Activated naive CD8-positive, alpha-beta T cell treated with anti-CD3 and anti-CD28 coated beads for 36 hours (primary cell): Measurements from ENCODE around the gene C1orf116. TPM values are rescaled to one million over a fixed set of nuclear protein-coding genes. Genes with fewer than 3 reads are reported as not detected.

ENCODE experiments used
- DNase-seq: peaks from one replicate; pipeline ENCODE4 v3.0.0; 2021
- H3K27ac Mint-ChIP-seq: one replicate; pipeline ENCODE4 v1.8.0; 2022; ENCODE audit warnings: mild to moderate bottlenecking, moderate library complexity, mixed read lengths
- H3K27me3 Mint-ChIP-seq: one replicate; pipeline ENCODE4 v1.8.0; 2022; ENCODE audit warnings: mild to moderate bottlenecking, mixed read lengths
- H3K36me3 Mint-ChIP-seq: one replicate; pipeline ENCODE4 v1.8.0; 2021; ENCODE audit warnings: mild to moderate bottlenecking, mixed read lengths
- H3K4me1 Mint-ChIP-seq: one replicate; pipeline ENCODE4 v1.8.0; 2021; ENCODE audit warnings: mixed read lengths
- H3K4me3 Mint-ChIP-seq: one replicate; pipeline ENCODE4 v1.8.0; 2022; ENCODE audit warnings: mild to moderate bottlenecking, moderate library complexity, mixed read lengths
- H3K9me3 Mint-ChIP-seq: one replicate; pipeline ENCODE4 v1.8.0; 2022; ENCODE audit warnings: mixed read lengths
- total RNA-seq, 2 experiments: library from RNA; stranded (reverse); gene quantifications; one replicate each; pipeline ENCODE4 v1.2.3, GENCODE V29; 2021

Gene C1orf116
- total RNA-seq, 2 experiments from 2014 or later: 0.08 TPM; not detected in 1

DNA sequence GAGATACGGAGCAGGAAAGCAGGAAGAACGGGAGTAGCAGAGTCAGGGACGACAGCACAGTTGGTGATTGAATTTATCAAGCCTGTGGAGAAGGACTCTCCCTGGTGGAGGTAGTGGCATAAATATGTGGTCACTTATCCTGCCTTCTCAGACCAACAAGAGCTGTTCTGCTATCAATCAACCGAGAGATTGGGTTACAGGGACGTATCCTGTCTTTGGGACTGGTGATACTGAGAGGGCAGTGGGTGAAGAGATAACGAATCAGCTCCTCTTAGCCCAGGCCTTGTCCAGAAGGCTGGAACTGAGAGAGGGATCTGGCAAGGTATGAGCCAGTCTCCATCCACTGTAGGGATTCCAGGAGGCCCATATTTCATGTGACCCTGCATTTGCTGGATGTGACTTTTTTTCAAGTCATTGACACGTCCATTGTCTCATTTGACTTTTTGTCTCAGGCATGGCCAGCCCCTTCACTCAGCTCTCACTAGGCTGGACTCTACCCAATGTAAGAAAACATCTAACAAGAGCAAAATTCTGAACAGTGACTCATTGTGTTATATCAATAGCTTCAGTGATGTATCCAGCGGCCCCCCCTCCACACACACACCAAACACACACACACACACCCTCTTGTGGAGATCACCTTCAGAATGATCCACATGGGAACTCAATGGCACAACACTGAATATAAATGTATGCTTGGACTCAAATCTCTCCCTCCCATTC, 11.3 kb downstream of the C1orf116 start:
- no peak overlapping the region for H3K4me3 Mint-ChIP-seq
- H3K9me3 Mint-ChIP-seq: no peaks in the 10 kb centered on the region
- peaks cover 8% of the 10 kb centered on the region for H3K27me3 Mint-ChIP-seq
- peaks cover 7% of the 10 kb centered on the region for H3K4me1 Mint-ChIP-seq
- no peak overlapping the region for H3K27ac Mint-ChIP-seq
- no peak for DNase-seq
- no peaks in the 10 kb centered on the region for H3K36me3 Mint-ChIP-seq

DNA sequence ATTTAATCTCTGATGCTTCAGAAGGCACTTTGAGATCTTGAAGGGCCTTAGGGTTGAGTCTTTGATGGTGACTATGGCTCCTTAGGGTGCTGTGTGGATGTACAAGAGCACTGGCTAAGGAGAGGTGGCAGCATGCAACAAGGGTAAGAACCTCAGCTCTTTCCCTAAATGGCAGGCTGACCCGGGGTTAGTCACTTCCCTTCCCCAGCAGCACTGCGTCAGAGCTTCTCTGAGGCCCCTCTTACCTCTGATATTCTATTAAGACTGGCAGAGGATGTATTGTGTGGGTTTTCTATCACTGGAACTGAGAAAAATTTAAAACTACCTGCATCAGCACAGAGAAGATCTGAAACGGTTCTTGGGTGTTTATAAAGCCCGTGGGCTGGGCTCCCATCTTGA, 11.8 kb downstream of the C1orf116 start:
- Mint-ChIP-seq H3K4me3 (no peak overlapping the region), H3K4me1 (peaks cover 9% of the 10 kb centered on the region), H3K36me3 (no peaks in the 10 kb centered on the region), H3K9me3 (no peaks in the 10 kb centered on the region), H3K27ac (no peak overlapping the region), H3K27me3 (peaks cover 6% of the 10 kb centered on the region)
- no peak for DNase-seq

DNA sequence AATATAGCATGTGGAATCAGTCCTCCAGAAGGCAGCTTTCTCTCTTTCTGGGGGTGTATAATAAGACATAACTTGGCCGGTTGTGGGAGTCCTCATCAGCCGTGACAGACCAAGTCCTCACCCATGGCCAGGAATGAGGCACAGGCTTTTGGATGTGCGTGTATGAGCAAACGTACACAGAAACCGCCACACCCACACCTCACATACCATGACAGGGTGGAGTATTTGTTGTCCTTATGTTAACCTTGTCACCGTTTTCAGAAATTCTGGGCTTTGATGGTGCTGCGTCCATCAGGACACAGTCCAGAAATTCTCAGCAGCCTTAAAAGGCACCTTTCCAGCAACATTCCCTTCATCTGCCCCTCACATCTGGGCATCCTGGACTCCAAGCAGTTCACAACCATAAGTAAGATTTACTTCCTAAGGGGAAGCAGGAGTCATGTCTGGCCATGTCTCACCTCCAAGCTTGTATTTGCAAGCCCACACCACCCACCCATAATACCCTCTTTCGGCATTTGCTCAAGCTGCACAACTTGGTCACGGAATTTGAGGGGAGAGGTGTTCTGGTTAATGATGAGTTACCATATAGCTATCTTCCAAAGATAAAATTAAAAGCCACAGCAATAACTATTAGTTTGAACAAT, 12.4 kb downstream of the C1orf116 start:
- no peak for DNase-seq
- H3K36me3 Mint-ChIP-seq: no peaks in the 10 kb centered on the region
- no peaks in the 10 kb centered on the region for H3K9me3 Mint-ChIP-seq
- H3K27me3 Mint-ChIP-seq: peaks cover 6% of the 10 kb centered on the region
- no peak overlapping the region for H3K27ac Mint-ChIP-seq
- H3K4me3 Mint-ChIP-seq: no peak overlapping the region
- peaks cover 9% of the 10 kb centered on the region for H3K4me1 Mint-ChIP-seq

DNA sequence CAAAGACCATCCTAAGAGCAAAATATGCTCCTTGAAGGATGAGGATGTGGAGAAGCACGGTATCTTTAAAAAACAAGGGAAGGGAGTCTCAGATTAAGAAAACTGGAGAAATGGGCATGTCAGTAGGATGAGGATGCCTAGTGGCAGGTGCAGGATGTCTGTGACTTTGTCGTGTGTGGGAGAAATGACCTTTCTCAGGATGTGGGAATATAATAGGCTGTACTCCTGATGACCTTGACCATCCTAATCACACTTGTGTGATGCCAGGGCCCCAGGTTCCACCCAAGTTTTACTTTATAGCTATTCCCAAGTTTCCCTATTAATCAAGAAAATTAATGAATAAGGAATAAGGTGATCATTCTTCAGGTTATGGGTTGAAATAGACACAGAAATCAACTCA, 12.9 kb downstream of the C1orf116 start:
- H3K4me3 Mint-ChIP-seq: no peak overlapping the region
- peaks cover 7% of the 10 kb centered on the region for H3K4me1 Mint-ChIP-seq

DNA sequence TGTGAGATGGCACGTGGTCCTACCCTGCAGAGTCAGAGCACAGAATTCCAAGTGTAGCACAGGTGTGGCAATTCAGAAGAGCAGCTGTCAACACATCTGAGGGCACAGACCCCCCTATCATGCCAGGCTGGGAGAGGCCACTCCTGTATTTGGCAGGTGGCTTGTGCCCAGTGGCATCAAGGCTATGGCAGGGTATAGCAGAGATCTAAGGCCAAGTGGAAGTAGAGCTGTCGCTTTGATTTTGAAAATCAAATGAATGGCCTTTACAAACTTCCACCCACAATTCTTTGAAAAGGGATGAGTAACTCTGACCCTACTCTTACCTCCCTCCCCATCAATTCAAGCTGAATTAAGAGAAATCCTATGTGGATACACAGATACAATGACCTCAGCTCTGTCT, 13.4 kb downstream of the C1orf116 start:
- Mint-ChIP-seq H3K4me1 (peaks cover 4% of the 10 kb centered on the region), H3K27me3 (peaks cover 3% of the 10 kb centered on the region), H3K9me3 (no peaks in the 10 kb centered on the region), H3K27ac (no peak overlapping the region), H3K4me3 (no peak overlapping the region), H3K36me3 (no peaks in the 10 kb centered on the region)
- no peak for DNase-seq

More for the DNA sequence above, 12.9 kb downstream of the C1orf116 start:
- H3K27ac Mint-ChIP-seq: no peak overlapping the region
- peaks cover 5% of the 10 kb centered on the region for H3K27me3 Mint-ChIP-seq
- no peaks in the 10 kb centered on the region for H3K9me3 Mint-ChIP-seq
- no peaks in the 10 kb centered on the region for H3K36me3 Mint-ChIP-seq
- no peak for DNase-seq

DNA sequence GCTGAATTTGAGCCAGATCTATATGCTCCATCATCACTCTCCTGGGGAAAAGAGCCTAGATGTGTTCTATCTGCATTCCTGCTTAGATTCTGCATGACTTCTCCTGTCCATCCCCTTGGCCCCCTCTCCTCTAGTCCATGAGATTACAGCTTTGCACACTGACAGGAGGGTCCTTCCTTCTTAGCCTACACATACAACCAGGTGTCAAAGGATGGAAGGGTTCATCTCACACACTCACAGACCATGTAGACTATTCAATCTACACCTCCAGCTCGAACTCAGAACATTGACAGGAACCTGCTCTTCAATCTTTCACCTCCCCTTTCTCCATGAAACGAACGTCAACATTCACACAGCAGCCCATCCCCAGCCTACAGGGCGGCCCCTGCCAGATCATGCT, 13.8 kb downstream of the C1orf116 start:
- Mint-ChIP-seq H3K9me3 (no peaks in the 10 kb centered on the region), H3K27ac (no peak overlapping the region), H3K27me3 (peaks cover 3% of the 10 kb centered on the region), H3K4me3 (no peak overlapping the region), H3K4me1 (peaks cover 2% of the 10 kb centered on the region), H3K36me3 (no peaks in the 10 kb centered on the region)
- no peak for DNase-seq

DNA sequence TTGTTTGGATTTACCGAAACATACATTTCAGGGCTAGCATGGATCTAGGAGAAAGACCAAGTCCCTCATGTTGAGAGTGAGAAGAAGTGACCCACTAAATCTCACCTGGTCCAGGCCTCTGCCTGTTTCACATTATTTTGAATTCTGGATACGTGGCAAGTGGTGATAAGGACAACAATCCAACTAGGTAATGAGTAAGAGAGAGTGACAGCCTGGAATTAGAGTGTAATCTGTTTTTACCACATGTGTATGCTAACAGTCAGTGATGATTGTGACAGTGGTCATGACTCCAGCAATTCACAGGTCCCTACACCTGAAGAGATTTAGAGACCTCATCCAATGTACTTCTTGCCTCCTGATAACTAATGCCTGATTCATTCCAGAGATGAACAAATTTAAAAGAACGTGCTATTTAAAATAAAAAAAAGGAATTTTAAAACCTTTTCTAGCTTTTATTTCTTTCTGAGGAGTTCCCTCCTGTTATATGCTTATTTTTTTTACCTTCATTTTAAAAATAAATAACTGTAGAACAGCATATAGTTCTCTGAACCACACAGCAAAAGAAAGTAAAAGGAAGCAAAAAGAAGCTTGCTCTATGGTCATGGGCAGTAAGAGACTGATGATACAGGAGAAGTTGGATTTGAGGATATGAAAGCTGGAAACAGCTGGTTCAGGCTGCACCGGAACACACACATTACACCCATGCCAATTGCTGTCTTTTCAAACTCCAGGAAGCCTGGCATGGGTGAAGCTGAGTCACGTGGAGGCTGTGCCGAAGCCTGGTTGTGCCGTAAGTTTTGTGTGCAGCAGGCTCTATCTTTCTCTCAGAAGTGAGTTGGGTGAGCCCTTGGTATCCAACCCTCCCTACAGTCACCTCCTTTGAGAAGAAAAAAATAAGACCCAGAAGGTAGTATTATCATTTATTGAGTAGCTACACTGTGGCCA, 14.7 kb downstream of the C1orf116 start:
- no peak for DNase-seq
- Mint-ChIP-seq H3K4me3 (no peak overlapping the region), H3K36me3 (no peaks in the 10 kb centered on the region), H3K27me3 (peaks cover 3% of the 10 kb centered on the region), H3K9me3 (no peaks in the 10 kb centered on the region), H3K27ac (no peak overlapping the region), H3K4me1 (peaks cover 2% of the 10 kb centered on the region)

DNA sequence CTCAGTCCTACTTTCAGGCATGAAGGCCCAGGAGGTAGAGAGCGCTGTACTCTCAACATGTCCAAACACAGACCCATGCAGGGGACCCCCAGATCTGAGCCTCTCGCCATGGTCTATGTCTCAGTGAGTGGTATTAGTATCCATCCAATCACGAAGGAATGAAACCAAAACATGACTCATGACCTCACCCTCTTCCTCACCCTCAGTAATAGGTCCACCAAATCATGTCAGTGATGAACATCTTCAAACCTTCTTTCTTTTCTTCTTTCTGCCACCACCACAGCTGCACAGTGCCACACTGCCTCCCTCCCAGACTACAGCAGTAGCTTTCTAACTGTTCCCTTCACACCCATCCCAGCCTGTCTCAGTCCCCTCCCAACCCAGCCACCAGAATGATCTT, 16.8 kb downstream of the C1orf116 start:
- Mint-ChIP-seq H3K9me3 (no peaks in the 10 kb centered on the region), H3K4me1 (peaks cover 2% of the 10 kb centered on the region), H3K4me3 (no peak overlapping the region), H3K27me3 (peaks cover under 1% of the 10 kb centered on the region), H3K36me3 (no peaks in the 10 kb centered on the region), H3K27ac (no peak overlapping the region)
- DNase-seq: no peak

DNA sequence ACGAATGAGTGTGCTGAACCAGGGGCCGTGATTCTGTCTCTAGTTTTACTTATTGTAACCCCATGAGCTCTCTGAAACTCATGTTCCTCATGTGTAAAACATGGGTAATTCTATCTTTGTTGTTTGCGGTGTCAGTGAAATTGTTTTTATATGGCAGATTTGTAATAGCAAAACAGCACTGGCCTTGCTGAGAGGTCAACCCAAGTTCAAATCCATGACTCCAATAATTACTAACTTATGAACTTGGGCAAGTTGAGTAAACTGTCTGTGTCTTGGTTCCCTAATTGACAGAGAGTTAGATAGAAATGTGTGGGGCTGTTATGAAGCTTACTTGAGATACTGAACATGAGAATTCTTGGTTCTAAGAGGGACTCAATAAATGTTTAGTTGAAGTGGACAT, 17.8 kb downstream of the C1orf116 start:
- H3K9me3 Mint-ChIP-seq: no peaks in the 10 kb centered on the region
- no peak overlapping the region for H3K27ac Mint-ChIP-seq
- H3K36me3 Mint-ChIP-seq: no peaks in the 10 kb centered on the region
- peaks cover 2% of the 10 kb centered on the region for H3K4me1 Mint-ChIP-seq
- no peaks in the 10 kb centered on the region for H3K27me3 Mint-ChIP-seq
- no peak for DNase-seq
- no peak overlapping the region for H3K4me3 Mint-ChIP-seq

DNA sequence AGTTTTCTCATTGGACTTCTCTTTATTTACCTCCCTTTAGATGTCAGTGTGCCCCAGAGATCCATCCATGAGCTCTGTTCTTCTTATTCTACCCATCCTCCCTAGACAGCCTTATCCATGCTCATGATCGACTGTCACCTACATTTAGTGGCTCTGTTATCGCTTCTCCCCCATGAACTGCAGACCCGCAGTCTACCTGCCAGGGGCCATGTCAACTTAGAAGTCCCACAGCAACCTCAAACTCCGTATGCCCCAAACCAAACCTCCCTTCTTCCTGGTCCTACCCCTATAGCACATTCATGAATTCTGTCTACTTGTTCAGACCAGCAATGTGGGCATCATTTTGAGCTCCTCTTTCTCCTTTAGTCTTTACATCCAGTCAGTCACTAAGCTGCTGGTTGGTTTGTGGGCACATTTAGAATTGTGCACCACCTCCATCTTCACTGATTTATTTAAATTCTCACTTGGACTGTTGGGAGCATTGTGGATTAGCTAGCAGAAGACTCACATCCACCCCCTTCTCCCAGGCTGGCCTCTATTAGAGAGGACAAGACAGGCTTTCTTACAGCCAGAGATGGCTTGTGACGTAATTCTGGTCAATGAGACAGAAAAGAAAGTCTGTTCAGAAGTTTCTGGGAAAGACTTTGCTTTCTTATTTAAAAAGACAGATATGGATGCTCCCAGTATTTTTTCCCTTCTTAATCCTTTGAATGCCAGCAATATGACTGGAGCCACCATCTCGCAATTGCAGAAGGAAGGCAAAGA, 19.1 kb downstream of the C1orf116 start:
- H3K9me3 Mint-ChIP-seq: no peaks in the 10 kb centered on the region
- H3K27me3 Mint-ChIP-seq: no peaks in the 10 kb centered on the region
- peaks cover 2% of the 10 kb centered on the region for H3K4me1 Mint-ChIP-seq
- H3K36me3 Mint-ChIP-seq: no peaks in the 10 kb centered on the region
- DNase-seq: no peak
- no peak overlapping the region for H3K4me3 Mint-ChIP-seq
- H3K27ac Mint-ChIP-seq: no peak overlapping the region

DNA sequence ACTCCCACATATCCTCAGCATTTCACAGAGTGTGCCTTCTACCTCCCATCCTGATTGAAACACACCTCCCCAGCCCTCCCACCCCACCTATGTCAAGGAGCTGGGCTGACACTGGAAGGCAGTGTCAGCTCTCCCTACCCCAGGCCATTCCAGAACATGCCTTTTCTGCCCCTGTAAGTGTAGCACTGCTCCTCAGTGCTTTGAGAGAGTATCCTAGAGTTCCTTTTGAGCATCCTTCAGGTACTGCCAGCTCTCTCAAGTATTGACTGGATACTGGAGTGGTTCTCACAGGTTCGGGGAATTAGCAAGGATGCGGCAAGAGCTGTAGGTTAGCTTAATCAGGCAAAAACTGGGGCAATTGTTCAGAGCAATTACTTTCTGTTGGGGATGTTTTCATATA, 21.8 kb downstream of the C1orf116 start:
- no peak overlapping the region for H3K4me3 Mint-ChIP-seq
- no peak overlapping the region for H3K27ac Mint-ChIP-seq
- H3K9me3 Mint-ChIP-seq: no peaks in the 10 kb centered on the region
- no peaks in the 10 kb centered on the region for H3K36me3 Mint-ChIP-seq
- H3K27me3 Mint-ChIP-seq: no peaks in the 10 kb centered on the region
- no peak for DNase-seq
- no peaks in the 10 kb centered on the region for H3K4me1 Mint-ChIP-seq

DNA sequence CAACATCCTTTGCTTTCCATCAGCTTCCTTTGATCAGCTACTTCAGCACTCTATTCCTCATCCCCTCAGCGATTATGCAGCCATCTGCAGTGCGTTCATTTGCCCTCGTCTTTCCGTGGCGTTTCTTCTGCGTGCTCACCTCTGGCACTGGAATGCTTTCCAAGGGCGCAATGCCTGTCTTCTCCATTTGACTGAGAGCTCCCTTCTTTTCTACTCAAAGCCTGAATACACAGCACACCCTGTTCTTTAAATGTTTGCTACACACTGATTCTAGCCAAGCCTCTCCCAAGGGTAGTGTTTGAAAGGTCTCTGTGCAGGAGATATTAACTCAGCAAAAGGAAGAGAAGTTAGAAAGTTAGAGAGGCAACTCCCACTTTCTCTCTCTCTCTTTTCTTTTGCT, 22.6 kb downstream of the C1orf116 start:
- Mint-ChIP-seq H3K9me3 (no peaks in the 10 kb centered on the region), H3K36me3 (no peaks in the 10 kb centered on the region), H3K27me3 (peaks cover 3% of the 10 kb centered on the region), H3K4me1 (no peaks in the 10 kb centered on the region), H3K27ac (no peak overlapping the region), H3K4me3 (no peak overlapping the region)
- DNase-seq: no peak

DNA sequence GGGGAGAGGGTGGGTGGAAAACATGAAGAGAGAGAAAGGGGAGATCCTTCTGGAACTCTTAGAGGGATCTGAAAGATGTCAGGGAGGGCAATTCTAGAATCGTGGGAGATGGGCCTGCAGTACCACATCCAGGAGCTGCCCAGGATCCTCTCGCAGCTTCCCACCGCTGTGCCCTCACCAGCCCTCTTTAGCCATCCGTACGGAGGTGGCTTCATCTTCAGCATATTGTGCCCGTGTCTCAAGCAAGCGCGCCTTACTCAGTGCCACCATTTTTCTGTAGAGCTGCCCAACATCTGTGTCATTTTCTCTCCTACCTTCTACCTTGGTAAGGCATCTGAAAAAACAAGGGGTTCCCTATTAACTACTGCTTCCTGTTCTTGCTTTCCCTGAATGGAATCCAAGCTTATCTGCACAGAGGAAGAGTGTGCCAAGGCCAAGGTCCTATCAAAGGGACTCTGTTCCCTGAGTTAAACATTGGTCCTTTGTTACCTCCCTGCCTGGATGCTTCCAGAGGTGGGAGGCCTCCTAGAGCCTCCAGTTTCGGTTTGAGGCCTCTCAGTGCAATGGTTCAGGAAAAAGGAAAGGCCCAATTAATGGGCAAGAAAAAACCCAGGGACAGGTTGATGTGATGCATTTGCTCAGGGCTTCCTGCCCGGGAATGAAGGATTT, 23.2 kb downstream of the C1orf116 start:
- Mint-ChIP-seq H3K27ac (no peak overlapping the region), H3K4me3 (no peak overlapping the region), H3K4me1 (no peaks in the 10 kb centered on the region), H3K9me3 (no peaks in the 10 kb centered on the region), H3K27me3 (peaks cover 3% of the 10 kb centered on the region), H3K36me3 (no peaks in the 10 kb centered on the region)
- no peak for DNase-seq

DNA sequence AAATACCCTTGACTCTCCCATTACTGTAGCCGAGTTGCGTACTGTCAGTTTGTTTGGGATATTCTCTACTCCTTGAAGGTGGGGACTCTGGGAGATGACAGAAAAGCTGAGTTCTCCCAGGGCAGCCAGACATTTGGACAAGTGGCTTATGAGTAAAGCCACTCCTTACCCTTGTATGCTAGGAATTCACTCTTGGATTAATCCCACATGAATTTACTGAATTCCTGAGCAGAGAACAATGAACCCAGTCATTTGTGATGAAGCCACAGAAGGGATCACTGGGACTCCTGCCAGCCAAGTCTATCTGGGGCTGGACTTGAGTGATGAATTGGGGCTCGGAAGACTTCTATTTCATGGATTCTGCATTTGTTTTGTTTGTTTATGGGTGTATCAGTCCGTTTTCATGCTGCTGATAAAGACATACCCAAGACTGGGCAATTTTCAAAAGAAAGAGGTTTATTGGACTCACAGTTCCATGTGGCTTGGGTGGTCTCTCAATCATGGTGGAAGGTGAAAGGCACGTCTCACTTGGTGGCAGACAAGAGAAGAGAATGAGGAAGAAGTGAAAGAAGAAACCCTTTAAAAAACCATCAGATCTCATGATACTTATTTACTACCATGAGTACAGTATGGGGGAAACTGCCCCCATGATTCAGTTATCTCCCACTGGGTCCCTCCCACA, 25.1 kb downstream of the C1orf116 start:
- Mint-ChIP-seq H3K4me3 (no peak overlapping the region), H3K27me3 (peaks cover 3% of the 10 kb centered on the region), H3K27ac (no peak overlapping the region), H3K4me1 (no peaks in the 10 kb centered on the region), H3K36me3 (no peaks in the 10 kb centered on the region), H3K9me3 (no peaks in the 10 kb centered on the region)
- no peak for DNase-seq
